OCI-LY1 (cell line): ENCODE data around the gene ZMIZ1.

ENCODE experiments used
- H2AFZ ChIP-seq: fragments of 200-600 bp; sonication (generic), shearing (Covaris generic); 2 replicates; pipeline ENCODE4 v1.6.0; 2014; ENCODE audit warnings: antibody characterized with exemption, mild to moderate bottlenecking, low read length
- H3F3A ChIP-seq: fragments of 200-600 bp; sonication (generic), shearing (Covaris generic); 2 replicates; pipeline ENCODE4 v1.6.0; 2014; ENCODE audit warnings: mild to moderate bottlenecking, antibody characterized with exemption, low read length, moderate library complexity; ENCODE audit not compliant: insufficient read depth
- H3K27ac ChIP-seq: fragments of 200-600 bp; sonication (generic); 2 replicates; pipeline ENCODE4 v1.5.1; 2014; ENCODE audit warnings: low read length, mixed run types, mild to moderate bottlenecking, low read depth; ENCODE audit not compliant: poor library complexity, severe bottlenecking
- H3K27me3 ChIP-seq: fragments of 200-600 bp; sonication (generic); 2 replicates; pipeline ENCODE4 v1.6.0; 2014; ENCODE audit warnings: antibody characterized with exemption, mild to moderate bottlenecking, low read length, moderate library complexity; ENCODE audit not compliant: insufficient read depth
- H3K36me3 ChIP-seq: fragments of 200-600 bp; sonication (generic); 2 replicates; pipeline ENCODE4 v1.6.1; 2014; ENCODE audit warnings: mild to moderate bottlenecking, antibody characterized with exemption, low read length, moderate library complexity, mixed read lengths; ENCODE audit not compliant: insufficient read depth
- H3K4me1 ChIP-seq: fragments of 200-600 bp; sonication (generic); 2 replicates; pipeline ENCODE4 v1.5.1; 2014; ENCODE audit warnings: mild to moderate bottlenecking, low read length, moderate library complexity; ENCODE audit not compliant: insufficient read depth, severe bottlenecking
- H3K4me2 ChIP-seq: fragments of 200-600 bp; sonication (generic), shearing (Covaris generic); 2 replicates; pipeline ENCODE4 v1.6.1; 2014; ENCODE audit warnings: low read length
- H3K4me3 ChIP-seq: fragments of 200-600 bp; sonication (generic); 2 replicates; pipeline ENCODE4 v1.5.1; 2014; ENCODE audit warnings: low read length, low read depth, mild to moderate bottlenecking, mixed read lengths; ENCODE audit not compliant: poor library complexity, severe bottlenecking
- H3K79me2 ChIP-seq: fragments of 200-600 bp; shearing (Covaris generic); 2 replicates; pipeline ENCODE4 v1.6.1; 2016; ENCODE audit warnings: mixed run types, low read length, mixed read lengths; ENCODE audit not compliant: insufficient read depth
- H3K9ac ChIP-seq: fragments of 200-600 bp; sonication (generic), shearing (Covaris generic); 2 replicates; pipeline ENCODE4 v1.6.1; 2014; ENCODE audit warnings: mild to moderate bottlenecking, low read length, mixed read lengths
- H3K9me2 ChIP-seq: fragments of 200-600 bp; sonication (generic), shearing (Covaris generic); 2 replicates; pipeline ENCODE4 v1.6.1; 2014; ENCODE audit warnings: low read depth, mild to moderate bottlenecking, low read length, mixed read lengths
- H3K9me3 ChIP-seq: fragments of 200-600 bp; shearing (Covaris generic); 2 replicates; pipeline ENCODE4 v1.6.1; 2014; ENCODE audit warnings: low read length, mixed read lengths
- H4K20me1 ChIP-seq: fragments of 200-600 bp; sonication (generic), shearing (Covaris generic); 2 replicates; pipeline ENCODE4 v1.6.0; 2016; ENCODE audit warnings: mild to moderate bottlenecking, low read length; ENCODE audit not compliant: insufficient read depth
- EZH2 ChIP-seq: fragments of 200-600 bp; sonication (generic), shearing (Covaris generic); IDR thresholded peaks from 2 replicates; pipeline ENCODE4 v1.8.0; 2017; ENCODE audit warnings: borderline replicate concordance, mixed run types, mild to moderate bottlenecking, antibody characterized with exemption, low read length, moderate library complexity, mixed read lengths
- TF ChIP-seq, protein P1 (sequence below): fragments of 200-600 bp; sonication (generic), shearing (Covaris generic); IDR thresholded peaks from 2 replicates; pipeline ENCODE4 v1.5.1; 2017; ENCODE audit warnings: mild to moderate bottlenecking, antibody characterized with exemption, low read length, moderate library complexity, mixed read lengths

Gene ZMIZ1

DNA sequence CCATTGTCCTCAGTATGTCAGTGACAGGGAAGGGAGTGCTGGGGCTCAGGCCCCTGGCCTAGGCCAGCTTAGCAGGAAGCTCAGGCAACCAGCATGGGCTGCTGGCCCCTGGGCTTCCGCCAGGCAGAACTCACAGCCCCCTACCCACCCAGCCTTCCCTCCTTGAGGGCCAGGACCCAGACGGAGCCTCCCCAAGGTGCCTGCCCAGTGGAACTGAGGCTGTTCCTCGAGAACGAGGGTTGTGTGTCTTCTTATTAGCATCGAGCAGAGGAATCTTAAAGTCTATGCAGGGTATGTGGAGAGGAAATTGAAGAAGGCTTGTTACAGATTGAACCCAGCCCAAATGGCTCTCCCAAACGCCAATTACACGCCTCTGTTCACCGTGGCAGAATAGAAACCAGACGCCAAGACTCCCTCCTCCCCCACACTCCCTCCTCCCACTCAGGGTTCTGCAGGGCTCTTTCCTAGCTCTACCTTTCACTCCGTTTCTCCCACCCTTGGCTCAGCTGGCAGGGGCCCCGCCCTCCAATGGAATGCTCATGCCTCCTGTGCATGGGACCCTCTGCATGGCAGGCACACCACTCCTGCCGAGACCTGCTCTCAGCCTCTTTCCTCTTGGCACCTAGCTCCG is 134.4 kb downstream of the ZMIZ1 start:
- Histone ChIP-seq H3K9me2 (no peaks in the 10 kb centered on the region), H3K27me3 (no peaks in the 10 kb centered on the region), H3K4me2 (no peak overlapping the region), H2AFZ (no peak overlapping the region), H3F3A (no peaks in the 10 kb centered on the region), H3K4me3 (no peak overlapping the region), H3K27ac (no peak overlapping the region), H3K9ac (no peak overlapping the region), H3K9me3 (no peaks in the 10 kb centered on the region), H4K20me1 (no peaks in the 10 kb centered on the region), H3K79me2 (no peaks in the 10 kb centered on the region), H3K4me1 (no peaks in the 10 kb centered on the region), H3K36me3 (no peaks in the 10 kb centered on the region)
- no peak for TF ChIP-seq EZH2
- TF ChIP-seq, protein P1, sequence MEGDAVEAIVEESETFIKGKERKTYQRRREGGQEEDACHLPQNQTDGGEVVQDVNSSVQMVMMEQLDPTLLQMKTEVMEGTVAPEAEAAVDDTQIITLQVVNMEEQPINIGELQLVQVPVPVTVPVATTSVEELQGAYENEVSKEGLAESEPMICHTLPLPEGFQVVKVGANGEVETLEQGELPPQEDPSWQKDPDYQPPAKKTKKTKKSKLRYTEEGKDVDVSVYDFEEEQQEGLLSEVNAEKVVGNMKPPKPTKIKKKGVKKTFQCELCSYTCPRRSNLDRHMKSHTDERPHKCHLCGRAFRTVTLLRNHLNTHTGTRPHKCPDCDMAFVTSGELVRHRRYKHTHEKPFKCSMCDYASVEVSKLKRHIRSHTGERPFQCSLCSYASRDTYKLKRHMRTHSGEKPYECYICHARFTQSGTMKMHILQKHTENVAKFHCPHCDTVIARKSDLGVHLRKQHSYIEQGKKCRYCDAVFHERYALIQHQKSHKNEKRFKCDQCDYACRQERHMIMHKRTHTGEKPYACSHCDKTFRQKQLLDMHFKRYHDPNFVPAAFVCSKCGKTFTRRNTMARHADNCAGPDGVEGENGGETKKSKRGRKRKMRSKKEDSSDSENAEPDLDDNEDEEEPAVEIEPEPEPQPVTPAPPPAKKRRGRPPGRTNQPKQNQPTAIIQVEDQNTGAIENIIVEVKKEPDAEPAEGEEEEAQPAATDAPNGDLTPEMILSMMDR = no peak

DNA sequence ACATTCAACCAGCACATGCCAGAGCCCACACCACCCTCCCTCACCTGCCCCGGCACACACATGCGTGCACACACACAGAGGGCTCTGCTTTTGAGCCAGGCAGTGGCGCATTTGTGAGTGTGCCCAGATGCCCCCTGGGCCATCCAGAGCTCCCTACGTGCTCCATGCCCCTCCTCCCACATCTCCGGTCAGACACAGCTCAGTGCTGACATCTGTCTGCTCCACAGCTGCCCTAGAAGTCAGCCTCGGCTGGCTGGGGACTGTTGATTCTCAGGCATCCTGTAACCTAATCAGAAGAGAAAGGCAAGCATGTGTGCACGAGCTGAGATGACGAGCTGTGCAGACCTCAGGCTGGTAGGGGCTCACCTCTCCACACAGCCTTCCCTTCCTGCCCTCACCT is 135.1 kb downstream of the ZMIZ1 start:
- H3K9me2 ChIP-seq = no peaks in the 10 kb centered on the region
- no peak for TF ChIP-seq EZH2
- TF ChIP-seq, protein P1 = no peak
- no peak overlapping the region for H3K4me2 ChIP-seq
- no peaks in the 10 kb centered on the region for H3K9me3 ChIP-seq
- no peak overlapping the region for H2AFZ ChIP-seq
- no peaks in the 10 kb centered on the region for H3F3A ChIP-seq
- H3K4me3 ChIP-seq = no peak overlapping the region
- H3K27ac ChIP-seq = no peak overlapping the region
- H3K27me3 ChIP-seq = 0 out of 2 replicates have a peak, but pooled peaks cover under 1% of the 10 kb centered on the region
- H4K20me1 ChIP-seq = no peaks in the 10 kb centered on the region
- H3K9ac ChIP-seq = no peak overlapping the region
- no peaks in the 10 kb centered on the region for H3K79me2 ChIP-seq
- H3K36me3 ChIP-seq = no peaks in the 10 kb centered on the region
- no peaks in the 10 kb centered on the region for H3K4me1 ChIP-seq

DNA sequence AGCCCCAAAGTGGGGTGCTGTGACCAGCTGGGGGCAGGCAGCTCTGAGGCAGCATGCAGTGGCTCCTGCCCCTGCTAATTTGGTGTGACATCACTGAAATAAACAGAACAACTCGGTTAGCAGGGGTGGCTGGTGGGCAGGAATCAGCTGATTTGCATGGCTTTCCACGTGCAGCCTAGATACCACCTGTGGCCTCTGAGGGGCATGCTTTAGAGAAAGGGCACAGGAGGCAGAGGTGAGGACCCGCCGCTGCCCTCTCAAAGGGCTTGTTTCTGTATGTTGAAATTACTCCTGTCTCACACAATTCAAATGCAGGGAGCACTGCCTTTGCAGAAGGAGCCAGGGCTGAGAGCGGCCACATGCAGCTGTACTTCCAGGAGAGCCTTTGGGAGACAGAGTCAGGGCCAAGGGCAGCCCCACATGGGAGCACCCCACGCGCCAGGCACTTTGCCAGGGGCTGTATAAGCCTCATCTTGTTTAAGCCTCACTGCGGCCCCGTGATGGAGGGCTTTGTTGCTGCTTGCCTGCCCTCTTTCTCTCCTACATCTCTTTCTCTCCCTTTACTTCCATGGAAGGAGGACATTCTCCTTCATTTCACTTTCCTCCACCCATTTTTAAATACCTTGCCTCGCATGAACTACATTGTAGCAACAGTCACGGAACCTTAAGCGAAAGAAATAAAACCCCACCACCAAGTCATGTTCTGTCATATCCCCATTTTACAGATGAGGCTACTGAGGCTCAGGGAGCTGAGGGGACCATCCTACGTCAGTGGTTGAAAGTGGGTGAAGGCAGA is 137.7 kb downstream of the ZMIZ1 start:
- H3K4me2 ChIP-seq = no peak overlapping the region
- H3K9me3 ChIP-seq = no peaks in the 10 kb centered on the region
- no peak overlapping the region for H2AFZ ChIP-seq
- no peaks in the 10 kb centered on the region for H4K20me1 ChIP-seq
- no peaks in the 10 kb centered on the region for H3K4me1 ChIP-seq
- TF ChIP-seq, protein P1 = no peak
- no peak for TF ChIP-seq EZH2
- 0 out of 2 replicates have a peak, but pooled peaks cover 5% of the 10 kb centered on the region for H3K27me3 ChIP-seq
- no peak overlapping the region for H3K4me3 ChIP-seq
- H3K79me2 ChIP-seq = no peaks in the 10 kb centered on the region
- H3K27ac ChIP-seq = no peak overlapping the region
- no peaks in the 10 kb centered on the region for H3K36me3 ChIP-seq
- H3K9me2 ChIP-seq = no peaks in the 10 kb centered on the region
- no peaks in the 10 kb centered on the region for H3F3A ChIP-seq
- H3K9ac ChIP-seq = no peak overlapping the region
